Stimulated activated naive CD8-positive, alpha-beta T cell treated with anti-CD3 and anti-CD28 coated beads, Interleukin-15, amount 100 ng/mL, for 72 hours (primary cell): ENCODE measurements around the gene GART.

Experiments
- ATAC-seq: fragments of 150-1000 bp; cut with Tn5 transposase; 2 replicates; pipeline ENCODE4 v1.10.0; 2021; ENCODE audit warnings: mild to moderate bottlenecking, moderate library complexity
- DNase-seq, 2 donors: peaks; one replicate each; pipeline ENCODE4 v3.0.0; 2021 to 2022
- H3K27ac Mint-ChIP-seq, 2 donors: one replicate each; pipeline ENCODE4 v1.8.0; 2022; ENCODE audit warnings: mild to moderate bottlenecking in 2 of 2, mixed read lengths in 2 of 2, moderate library complexity in 2 of 2
- H3K27me3 Mint-ChIP-seq: one replicate; pipeline ENCODE4 v1.8.0; 2022; ENCODE audit warnings: mixed read lengths
- H3K4me1 Mint-ChIP-seq: one replicate; pipeline ENCODE4 v1.8.0; 2022; ENCODE audit warnings: mild to moderate bottlenecking, mixed read lengths
- H3K4me3 Mint-ChIP-seq, 2 donors: one replicate each; pipeline ENCODE4 v1.8.0; 2022; ENCODE audit warnings: mild to moderate bottlenecking in 2 of 2, mixed read lengths in 2 of 2, moderate library complexity in 1 of 2
- H3K9me3 Mint-ChIP-seq, 2 donors: one replicate each; pipeline ENCODE4 v1.8.0; 2022; ENCODE audit warnings: mixed read lengths in 2 of 2

Gene GART

DNA sequence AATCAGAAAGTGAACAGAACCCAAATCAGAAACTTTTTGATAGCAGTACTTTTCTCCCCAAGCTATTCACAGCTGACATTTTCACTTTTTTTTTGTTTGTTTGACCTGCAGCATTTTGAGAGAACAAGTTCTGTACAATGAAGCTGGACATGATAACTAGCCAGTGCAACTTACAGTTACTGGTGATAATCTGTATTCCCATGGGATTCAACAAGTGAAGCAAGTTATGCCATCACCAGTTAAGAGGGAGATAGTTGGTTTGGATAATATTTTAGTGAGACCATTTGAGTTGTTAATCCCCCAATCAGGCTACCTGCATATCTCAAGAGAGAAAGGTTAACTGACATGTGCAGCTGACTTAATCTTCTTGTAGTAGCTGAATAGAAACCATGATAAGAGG is 19.0 kb upstream of the GART start:
- Mint-ChIP-seq H3K9me3 (no peaks in the 10 kb centered on the region), H3K4me3 (no peak overlapping the region), H3K4me1 (peaks cover 31% of the 10 kb centered on the region), H3K27me3 (no peaks in the 10 kb centered on the region), H3K27ac (peak overlapping the region in 1 of 2 donors; percentile 42)
- ATAC-seq (no peak), DNase-seq (no peak)

DNA sequence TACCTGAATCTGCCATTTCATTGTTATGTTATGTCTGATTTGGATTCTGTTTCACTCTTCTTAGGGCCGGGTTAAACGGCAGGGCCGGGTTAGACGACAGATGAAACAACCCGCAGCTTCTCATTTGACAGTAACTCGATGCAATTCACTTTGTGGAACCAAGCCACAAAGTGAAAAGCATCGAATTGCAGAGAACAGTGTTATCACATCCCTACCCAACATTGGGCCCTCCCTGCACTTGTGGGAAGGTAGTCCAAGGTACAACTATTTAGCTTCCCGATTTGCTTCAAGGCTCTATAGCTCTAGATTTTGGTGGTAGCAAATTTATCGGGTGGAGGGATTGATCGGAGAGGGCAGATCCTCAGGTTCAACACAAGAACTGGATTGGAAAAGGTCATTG is 17.9 kb upstream of the GART start:
- DNase-seq (no peak), ATAC-seq (no peak)
- H3K27ac Mint-ChIP-seq = peak overlapping the region in 1 of 2 donors; percentile 10
- H3K4me3 Mint-ChIP-seq = no peak overlapping the region
- no peaks in the 10 kb centered on the region for H3K9me3 Mint-ChIP-seq
- no peaks in the 10 kb centered on the region for H3K27me3 Mint-ChIP-seq
- H3K4me1 Mint-ChIP-seq = peaks cover 39% of the 10 kb centered on the region

DNA sequence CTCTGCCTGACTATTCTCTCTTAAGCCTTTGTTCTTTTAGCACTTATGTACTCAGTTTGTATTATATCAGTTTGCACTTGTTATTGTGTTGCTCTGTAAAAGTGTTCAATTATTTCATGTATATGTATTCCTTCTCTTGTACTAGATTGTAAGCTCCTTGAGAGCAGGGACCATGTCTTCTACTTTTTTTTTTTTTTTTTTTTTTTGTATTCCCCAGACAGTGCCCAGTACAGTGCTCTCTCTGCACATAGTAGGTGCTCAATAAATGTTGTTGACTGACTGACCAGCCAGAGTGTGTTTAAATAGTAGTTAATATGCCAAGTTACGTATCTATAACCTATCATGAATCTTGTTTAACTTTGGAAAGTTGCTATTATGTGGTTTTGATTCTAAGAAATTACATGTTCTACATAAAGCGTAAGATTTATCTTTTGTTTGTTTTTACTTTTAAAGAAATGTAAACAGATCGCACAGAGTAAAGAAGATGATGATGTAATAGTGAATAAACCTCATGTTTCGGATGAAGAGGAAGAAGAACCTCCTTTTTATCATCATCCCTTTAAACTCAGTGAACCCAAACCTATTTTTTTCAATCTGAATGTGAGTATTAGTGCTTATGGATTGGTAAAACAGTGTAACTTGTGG is 17.0 kb upstream of the GART start:
- Mint-ChIP-seq H3K27me3 (no peaks in the 10 kb centered on the region), H3K9me3 (no peaks in the 10 kb centered on the region), H3K4me3 (no peak overlapping the region), H3K4me1 (peaks cover 48% of the 10 kb centered on the region), H3K27ac (peak overlapping the region in 1 of 2 donors; percentile 10)
- ATAC-seq (no peak), DNase-seq (no peak)

DNA sequence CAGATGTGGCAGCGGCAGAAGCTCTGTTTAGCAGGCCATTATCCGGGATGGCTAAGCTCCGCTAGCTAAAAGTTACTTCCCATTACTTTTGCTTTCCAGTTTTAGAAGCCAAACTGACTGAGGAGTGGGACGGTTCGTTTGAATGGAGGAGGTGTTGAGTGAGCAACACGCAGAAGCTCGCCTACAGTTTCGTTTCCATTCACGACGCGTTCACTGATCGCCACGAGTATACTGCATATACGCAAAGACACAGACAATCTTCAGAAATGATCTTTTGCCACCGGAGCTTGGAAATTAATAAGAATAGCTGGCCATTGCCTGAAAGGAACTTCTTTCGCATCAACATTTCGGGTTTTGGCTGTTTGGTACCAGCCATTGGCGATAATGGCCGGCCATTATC is 15.5 kb upstream of the GART start:
- Mint-ChIP-seq H3K27ac (no peak overlapping the region), H3K27me3 (no peaks in the 10 kb centered on the region), H3K4me1 (peaks cover 55% of the 10 kb centered on the region), H3K4me3 (no peak overlapping the region), H3K9me3 (no peaks in the 10 kb centered on the region)
- DNase-seq = no peak
- no peak for ATAC-seq

DNA sequence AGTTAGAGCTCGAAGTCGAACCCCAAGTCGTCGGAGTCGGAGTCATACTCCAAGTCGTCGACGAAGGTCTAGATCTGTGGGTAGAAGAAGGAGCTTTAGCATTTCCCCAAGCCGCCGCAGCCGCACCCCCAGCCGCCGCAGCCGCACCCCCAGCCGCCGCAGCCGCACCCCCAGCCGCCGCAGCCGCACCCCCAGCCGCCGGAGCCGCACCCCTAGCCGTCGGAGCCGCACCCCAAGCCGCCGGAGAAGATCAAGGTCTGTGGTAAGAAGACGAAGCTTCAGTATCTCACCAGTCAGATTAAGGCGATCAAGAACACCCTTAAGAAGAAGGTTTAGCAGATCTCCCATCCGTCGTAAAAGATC is 13.0 kb upstream of the GART start:
- Mint-ChIP-seq H3K27ac (no peak overlapping the region), H3K27me3 (no peaks in the 10 kb centered on the region), H3K4me3 (no peak overlapping the region), H3K9me3 (no peaks in the 10 kb centered on the region), H3K4me1 (peaks cover 43% of the 10 kb centered on the region)
- DNase-seq = no peak
- ATAC-seq = no peak

DNA sequence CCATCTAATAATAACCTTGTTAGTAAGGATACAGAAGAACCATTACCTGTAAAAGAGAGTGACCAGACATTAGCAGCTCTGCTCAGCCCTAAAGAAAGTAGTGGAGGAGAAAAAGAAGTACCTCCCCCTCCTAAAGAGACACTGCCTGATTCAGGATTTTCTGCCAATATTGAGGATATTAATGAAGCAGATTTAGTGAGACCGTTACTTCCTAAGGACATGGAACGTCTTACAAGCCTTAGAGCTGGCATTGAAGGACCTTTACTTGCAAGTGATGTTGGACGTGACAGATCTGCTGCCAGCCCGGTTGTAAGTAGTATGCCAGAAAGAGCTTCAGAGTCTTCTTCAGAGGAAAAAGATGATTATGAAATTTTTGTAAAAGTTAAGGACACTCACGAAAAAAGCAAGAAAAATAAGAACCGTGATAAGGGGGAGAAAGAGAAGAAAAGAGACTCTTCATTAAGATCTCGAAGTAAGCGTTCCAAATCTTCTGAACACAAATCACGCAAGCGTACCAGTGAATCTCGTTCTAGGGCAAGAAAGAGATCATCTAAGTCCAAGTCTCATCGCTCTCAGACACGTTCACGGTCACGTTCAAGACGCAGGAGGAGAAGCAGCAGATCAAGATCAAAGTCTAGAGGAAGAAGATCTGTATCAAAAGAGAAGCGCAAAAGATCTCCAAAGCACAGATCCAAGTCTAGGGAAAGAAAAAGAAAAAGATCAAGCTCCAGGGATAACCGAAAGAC is 12.5 kb upstream of the GART start:
- H3K27me3 Mint-ChIP-seq = no peaks in the 10 kb centered on the region
- ATAC-seq (no peak), DNase-seq (no peak)
- H3K4me3 Mint-ChIP-seq = peak overlapping the region in 1 of 2 donors; percentile 23
- H3K27ac Mint-ChIP-seq = no peak overlapping the region
- peaks cover 46% of the 10 kb centered on the region for H3K4me1 Mint-ChIP-seq
- no peaks in the 10 kb centered on the region for H3K9me3 Mint-ChIP-seq

DNA sequence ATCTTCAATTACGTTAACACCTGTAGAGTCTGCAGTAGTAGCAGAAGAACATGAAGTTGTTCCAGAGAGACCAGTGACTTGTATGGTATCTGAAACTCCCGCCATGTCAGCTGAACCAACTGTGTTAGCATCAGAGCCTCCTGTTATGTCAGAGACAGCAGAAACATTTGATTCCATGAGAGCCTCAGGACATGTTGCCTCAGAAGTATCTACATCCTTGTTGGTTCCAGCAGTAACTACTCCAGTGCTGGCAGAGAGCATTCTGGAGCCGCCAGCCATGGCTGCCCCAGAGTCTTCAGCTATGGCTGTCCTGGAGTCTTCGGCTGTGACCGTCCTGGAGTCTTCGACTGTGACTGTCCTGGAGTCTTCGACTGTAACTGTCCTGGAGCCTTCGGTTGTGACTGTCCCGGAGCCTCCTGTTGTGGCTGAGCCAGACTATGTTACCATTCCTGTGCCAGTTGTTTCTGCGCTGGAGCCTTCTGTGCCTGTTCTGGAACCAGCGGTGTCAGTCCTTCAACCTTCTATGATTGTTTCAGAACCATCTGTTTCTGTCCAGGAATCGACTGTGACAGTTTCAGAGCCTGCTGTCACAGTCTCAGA is 11.2 kb upstream of the GART start:
- Mint-ChIP-seq H3K9me3 (no peaks in the 10 kb centered on the region), H3K27me3 (no peaks in the 10 kb centered on the region), H3K4me1 (peaks cover 49% of the 10 kb centered on the region), H3K27ac (no peak overlapping the region), H3K4me3 (peak overlapping the region in 1 of 2 donors; percentile 12)
- ATAC-seq = no peak
- no peak for DNase-seq

DNA sequence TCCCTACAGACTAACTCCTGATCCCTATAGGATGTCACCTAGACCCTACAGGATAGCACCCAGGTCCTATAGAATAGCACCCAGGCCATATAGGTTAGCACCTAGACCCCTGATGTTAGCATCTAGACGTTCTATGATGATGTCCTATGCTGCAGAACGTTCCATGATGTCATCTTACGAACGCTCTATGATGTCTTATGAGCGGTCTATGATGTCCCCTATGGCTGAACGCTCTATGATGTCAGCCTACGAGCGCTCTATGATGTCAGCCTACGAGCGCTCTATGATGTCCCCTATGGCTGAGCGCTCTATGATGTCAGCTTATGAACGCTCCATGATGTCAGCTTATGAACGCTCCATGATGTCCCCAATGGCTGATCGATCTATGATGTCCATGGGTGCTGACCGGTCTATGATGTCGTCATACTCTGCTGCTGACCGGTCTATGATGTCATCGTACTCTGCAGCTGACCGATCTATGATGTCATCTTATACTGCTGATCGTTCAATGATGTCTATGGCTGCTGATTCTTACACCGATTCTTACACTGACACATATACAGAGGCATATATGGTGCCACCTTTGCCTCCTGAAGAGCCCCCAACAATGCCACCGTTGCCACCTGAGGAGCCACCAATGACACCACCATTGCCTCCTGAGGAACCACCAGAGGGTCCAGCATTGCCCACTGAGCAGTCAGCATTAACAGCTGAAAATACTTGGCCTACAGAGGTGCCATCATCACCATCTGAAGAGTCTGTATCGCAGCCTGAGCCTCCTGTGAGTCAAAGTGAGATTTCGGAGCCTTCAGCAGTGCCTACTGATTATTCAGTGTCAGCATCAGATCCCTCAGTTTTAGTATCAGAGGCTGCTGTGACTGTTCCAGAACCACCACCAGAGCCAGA is 10.4 kb upstream of the GART start:
- Mint-ChIP-seq H3K27ac (peak overlapping the region in 1 of 2 donors; percentile 84), H3K9me3 (no peaks in the 10 kb centered on the region), H3K4me3 (no peak overlapping the region), H3K27me3 (no peaks in the 10 kb centered on the region), H3K4me1 (peaks cover 55% of the 10 kb centered on the region)
- no peak for ATAC-seq
- DNase-seq = no peak

DNA sequence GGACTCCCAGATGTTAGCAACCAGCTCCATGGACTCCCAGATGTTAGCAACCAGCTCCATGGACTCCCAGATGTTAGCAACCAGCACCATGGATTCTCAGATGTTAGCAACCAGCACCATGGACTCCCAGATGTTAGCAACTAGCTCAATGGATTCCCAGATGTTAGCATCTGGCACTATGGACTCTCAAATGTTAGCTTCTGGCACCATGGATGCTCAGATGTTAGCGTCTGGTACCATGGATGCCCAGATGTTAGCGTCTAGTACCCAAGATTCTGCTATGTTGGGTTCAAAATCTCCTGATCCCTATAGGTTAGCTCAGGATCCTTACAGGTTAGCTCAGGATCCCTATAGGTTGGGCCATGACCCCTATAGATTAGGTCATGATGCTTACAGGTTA is 9.7 kb upstream of the GART start:
- H3K27ac Mint-ChIP-seq = no peak overlapping the region
- H3K4me3 Mint-ChIP-seq = no peak overlapping the region
- DNase-seq (no peak), ATAC-seq (no peak)
- no peaks in the 10 kb centered on the region for H3K9me3 Mint-ChIP-seq
- peaks cover 58% of the 10 kb centered on the region for H3K4me1 Mint-ChIP-seq
- H3K27me3 Mint-ChIP-seq = no peaks in the 10 kb centered on the region

DNA sequence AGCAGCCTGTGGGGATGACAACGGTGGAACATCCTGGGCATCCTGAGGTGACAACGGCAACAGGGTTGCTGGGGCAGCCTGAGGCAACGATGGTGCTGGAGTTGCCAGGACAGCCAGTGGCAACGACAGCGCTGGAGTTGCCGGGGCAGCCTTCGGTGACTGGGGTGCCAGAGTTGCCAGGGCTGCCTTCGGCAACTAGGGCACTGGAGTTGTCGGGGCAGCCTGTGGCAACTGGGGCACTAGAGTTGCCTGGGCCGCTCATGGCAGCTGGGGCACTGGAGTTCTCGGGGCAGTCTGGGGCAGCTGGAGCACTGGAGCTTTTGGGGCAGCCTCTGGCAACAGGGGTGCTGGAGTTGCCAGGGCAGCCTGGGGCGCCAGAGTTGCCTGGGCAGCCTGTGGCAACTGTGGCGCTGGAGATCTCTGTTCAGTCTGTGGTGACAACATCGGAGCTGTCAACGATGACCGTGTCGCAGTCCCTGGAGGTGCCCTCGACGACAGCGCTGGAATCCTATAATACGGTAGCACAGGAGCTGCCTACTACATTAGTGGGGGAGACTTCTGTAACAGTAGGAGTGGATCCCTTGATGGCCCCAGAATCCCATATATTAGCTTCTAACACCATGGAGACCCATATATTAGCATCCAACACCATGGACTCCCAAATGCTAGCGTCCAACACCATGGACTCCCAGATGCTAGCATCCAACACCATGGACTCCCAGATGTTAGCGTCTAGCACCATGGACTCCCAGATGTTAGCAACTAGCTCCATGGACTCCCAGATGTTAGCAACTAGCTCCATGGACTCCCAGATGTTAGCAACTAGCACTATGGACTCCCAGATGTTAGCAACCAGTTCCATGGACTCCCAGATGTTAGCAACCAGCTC is 9.1 kb upstream of the GART start:
- H3K4me3 Mint-ChIP-seq = no peak overlapping the region
- ATAC-seq (no peak), DNase-seq (no peak)
- H3K27me3 Mint-ChIP-seq = no peaks in the 10 kb centered on the region
- H3K27ac Mint-ChIP-seq = peak overlapping the region in 1 of 2 donors; percentile 78
- peaks cover 53% of the 10 kb centered on the region for H3K4me1 Mint-ChIP-seq
- H3K9me3 Mint-ChIP-seq = no peaks in the 10 kb centered on the region

DNA sequence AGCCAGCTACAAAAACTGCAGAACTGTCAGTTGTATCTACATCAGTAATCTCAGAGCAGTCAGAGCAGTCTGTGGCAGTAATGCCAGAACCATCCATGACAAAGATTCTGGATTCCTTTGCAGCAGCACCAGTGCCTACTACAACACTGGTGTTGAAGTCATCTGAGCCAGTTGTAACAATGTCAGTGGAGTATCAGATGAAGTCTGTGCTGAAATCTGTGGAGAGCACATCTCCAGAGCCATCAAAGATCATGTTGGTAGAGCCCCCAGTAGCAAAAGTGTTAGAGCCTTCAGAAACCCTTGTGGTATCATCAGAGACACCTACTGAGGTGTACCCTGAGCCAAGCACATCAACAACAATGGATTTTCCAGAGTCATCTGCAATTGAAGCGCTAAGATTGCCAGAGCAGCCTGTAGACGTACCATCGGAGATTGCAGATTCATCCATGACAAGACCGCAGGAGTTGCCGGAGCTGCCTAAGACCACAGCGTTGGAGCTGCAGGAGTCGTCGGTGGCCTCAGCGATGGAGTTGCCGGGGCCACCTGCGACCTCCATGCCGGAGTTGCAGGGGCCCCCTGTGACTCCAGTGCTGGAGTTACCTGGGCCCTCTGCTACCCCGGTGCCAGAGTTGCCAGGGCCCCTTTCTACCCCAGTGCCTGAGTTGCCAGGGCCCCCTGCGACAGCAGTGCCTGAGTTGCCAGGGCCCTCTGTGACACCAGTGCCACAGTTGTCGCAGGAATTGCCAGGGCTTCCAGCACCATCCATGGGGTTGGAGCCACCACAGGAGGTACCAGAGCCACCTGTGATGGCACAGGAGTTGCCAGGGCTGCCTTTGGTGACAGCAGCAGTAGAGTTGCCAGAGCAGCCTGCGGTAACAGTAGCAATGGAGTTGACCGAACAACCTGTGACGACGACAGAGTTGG is 8.2 kb upstream of the GART start:
- no peaks in the 10 kb centered on the region for H3K27me3 Mint-ChIP-seq
- ATAC-seq = no peak
- peaks cover 53% of the 10 kb centered on the region for H3K4me1 Mint-ChIP-seq
- no peak overlapping the region for H3K4me3 Mint-ChIP-seq
- H3K27ac Mint-ChIP-seq = peak overlapping the region in 1 of 2 donors; percentile 42
- no peaks in the 10 kb centered on the region for H3K9me3 Mint-ChIP-seq
- DNase-seq = no peak

DNA sequence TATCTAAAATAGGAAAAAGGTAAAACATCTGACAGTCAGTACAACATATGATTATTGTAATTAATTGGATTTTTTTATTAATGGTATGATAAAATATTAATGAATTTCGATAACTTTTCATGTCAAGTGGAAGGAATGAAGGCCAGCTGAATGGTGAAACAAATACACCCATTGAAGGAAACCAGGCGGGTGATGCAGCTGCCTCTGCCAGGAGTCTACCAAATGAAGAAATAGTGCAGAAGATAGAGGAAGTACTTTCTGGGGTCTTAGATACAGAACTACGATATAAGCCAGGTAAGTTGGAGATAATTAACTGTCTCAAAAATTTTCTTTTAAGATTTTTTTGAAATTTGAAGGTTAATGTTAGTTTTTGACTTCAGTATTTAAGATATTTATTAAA is 4.2 kb upstream of the GART start:
- Mint-ChIP-seq H3K4me3 (peak overlapping the region; percentile 37 to 96), H3K4me1 (peaks cover 36% of the 10 kb centered on the region), H3K9me3 (no peaks in the 10 kb centered on the region), H3K27ac (peak overlapping the region in 1 of 2 donors; percentile 41), H3K27me3 (no peaks in the 10 kb centered on the region)
- DNase-seq (no peak), ATAC-seq (no peak)

DNA sequence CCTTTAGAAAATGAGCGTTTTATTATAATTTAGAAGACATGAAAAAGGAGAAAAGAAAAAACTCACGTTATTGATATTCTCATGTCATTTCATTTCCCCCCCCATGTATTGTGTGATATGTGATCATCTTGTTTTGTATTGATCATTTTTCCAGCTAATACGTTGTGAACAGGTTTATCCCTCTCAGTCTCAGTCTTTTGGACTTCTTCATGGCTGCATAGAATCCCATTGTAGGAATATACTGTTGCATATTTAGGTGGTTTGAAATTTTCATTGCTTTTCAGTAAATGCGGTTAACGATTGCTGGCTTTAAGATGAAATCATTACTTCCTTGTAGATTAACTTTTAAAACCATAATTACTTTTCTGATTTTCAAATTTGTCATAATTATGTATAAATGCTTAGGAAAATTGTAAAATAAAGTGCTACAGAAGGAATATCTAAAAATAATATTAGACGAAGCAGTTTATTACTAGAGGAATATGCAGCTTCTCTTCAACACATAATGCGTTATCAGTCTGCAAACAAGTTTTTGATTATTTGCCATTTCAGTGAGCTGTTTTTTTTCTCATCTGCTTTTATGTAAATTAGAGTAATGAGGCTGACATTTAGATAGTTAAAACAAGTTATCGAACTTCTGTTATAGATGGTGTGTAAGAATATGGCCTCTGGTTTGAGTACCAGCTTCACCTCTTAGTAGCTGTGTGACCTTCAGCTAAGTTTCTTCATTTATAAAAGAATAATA is 2.7 kb upstream of the GART start:
- Mint-ChIP-seq H3K4me1 (peaks cover 47% of the 10 kb centered on the region), H3K27me3 (no peaks in the 10 kb centered on the region), H3K9me3 (no peaks in the 10 kb centered on the region), H3K4me3 (peak overlapping the region; percentile 95 to 96), H3K27ac (peak overlapping the region; percentile 100)
- no peak for ATAC-seq
- DNase-seq = no peak
